ENCODE measurements around the gene ENC1.
"Not testable (repeated sequence)": the region's sequence is repeated elsewhere in the genome, so short reads cannot be mapped to it uniquely, and the experiment has no call there.

Gene ENC1

GRCh38 chr5:74640450-74640953 is at the start of gene ENC1:
TSS of gene ENC1 (minus strand) at chr5:74640728. CDS start at chr5:74636485, 4,243 bp downstream.
- Histone ChIP-seq H3K4me1 (ENCODE audit: control insufficient read depth in 2 of 2, insufficient read depth in 2 of 2, low read length in 2 of 2) (peaks cover 17 to 24% of the 10 kb centered on the region in 2 donors), H3K36me3 (ENCODE audit: control insufficient read depth in 2 of 2, insufficient read depth in 2 of 2, low read length in 2 of 2) (peaks cover 4 to 8% of the 10 kb centered on the region in 2 donors), H3K9ac (ENCODE audit: low read depth in 1 of 2, low read length in 2 of 2) (peak within 1 kb of the TSS; percentile 80 to 93), H3K4me3 (ENCODE audit: low read length in 2 of 2) (peak within 1 kb of the TSS; percentile 71 to 89), H3K9me3 (ENCODE audit: control insufficient read depth in 2 of 2, low read length in 2 of 2) (no peaks in the 10 kb centered on the region), H3K27ac (ENCODE audit: low read depth in 2 of 2, low read length in 2 of 2) (peak within 1 kb of the TSS; percentile 94 to 96), H3K27me3 (ENCODE audit: control insufficient read depth in 2 of 2, insufficient read depth in 2 of 2, low read length in 2 of 2) (no peaks in the 10 kb centered on the region)

DNA sequence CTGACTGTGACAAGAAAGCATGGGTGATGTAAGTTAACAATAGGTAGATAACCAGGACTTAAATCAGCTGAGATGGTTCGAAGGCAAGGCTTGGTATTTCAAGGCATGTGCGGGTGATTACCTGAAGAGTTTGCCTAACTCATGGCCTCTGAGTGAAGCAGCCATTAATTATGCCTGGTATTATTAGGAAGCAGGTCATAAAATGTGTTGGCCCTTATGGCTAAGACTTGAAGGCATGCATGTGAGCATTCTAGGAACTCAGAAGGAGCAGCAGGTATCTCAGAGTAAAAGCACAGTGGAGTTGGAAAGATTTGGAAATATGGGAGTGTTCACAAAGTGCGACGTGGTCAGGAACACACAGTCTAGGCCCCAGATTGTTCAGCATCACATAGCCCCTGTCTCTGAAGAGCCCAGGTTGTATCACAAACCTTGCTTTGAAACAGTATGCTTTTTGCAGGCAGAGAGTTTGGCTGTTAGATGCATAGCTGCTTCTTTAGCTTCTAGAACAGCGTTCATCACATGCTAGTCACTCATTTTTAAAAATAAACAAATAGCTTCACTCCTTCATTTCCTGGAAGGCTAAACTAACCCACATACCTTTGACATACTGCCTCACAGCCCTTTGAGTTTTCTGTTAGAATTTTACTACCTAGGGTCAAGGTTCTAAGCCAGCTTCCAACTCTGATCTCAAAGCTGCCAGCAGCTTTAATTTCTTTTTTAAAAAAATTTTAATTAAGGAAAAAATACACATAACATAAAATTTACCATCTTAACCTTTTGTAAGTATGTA is 46.6 kb upstream of the ENC1 start:
- H3K9ac ChIP-seq (ENCODE audit: low read depth in 1 of 2, low read length in 2 of 2), result no peak overlapping the region
- H3K36me3 ChIP-seq (ENCODE audit: control insufficient read depth in 2 of 2, insufficient read depth in 2 of 2, low read length in 2 of 2), result peaks cover 16 to 17% of the 10 kb centered on the region in 2 donors
- no peak overlapping the region for H3K27ac ChIP-seq (ENCODE audit: low read depth in 2 of 2, low read length in 2 of 2)
- H3K4me1 ChIP-seq (ENCODE audit: control insufficient read depth in 2 of 2, insufficient read depth in 2 of 2, low read length in 2 of 2), result peaks cover 11 to 17% of the 10 kb centered on the region in 2 donors
- H3K4me3 ChIP-seq (ENCODE audit: low read length in 2 of 2), result peak overlapping the region; percentile 4 to 23
- no peaks in the 10 kb centered on the region for H3K9me3 ChIP-seq (ENCODE audit: control insufficient read depth in 2 of 2, low read length in 2 of 2)
- no peaks in the 10 kb centered on the region for H3K27me3 ChIP-seq (ENCODE audit: control insufficient read depth in 2 of 2, insufficient read depth in 2 of 2, low read length in 2 of 2)

DNA sequence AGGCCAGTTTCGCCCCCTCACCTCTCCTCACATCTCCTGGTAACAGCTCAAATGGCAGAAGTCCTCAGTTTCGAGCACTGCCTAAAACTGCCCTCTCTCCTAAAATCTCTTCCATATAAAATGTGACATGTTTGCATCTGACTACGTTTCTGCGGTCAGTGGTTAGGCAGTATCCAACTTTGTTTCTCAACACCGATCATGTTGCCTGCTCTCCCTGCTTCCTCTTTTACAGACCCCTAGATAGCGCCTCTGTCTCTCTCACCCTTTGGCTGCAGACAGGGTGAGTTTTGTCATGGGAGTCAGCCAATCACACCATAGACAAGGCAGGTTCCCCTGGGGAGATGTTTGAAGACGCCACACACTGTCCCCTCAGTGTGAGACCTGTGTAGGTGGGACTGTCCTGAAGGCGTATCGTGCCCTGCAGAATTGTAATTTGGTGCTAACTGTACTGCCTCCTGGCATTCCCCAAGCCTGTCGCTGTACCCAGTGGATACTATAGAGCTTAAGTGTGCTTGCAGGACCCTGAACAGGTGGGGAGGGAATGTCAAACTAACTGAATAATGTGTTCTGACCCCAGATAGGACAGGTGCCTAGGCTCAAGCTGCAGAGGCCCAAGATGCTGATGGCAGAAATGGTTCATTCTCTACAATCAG is 45.6 kb upstream of the ENC1 start:
- no peaks in the 10 kb centered on the region for H3K27me3 ChIP-seq (ENCODE audit: control insufficient read depth in 2 of 2, insufficient read depth in 2 of 2, low read length in 2 of 2)
- peaks cover 11 to 17% of the 10 kb centered on the region in 2 donors for H3K4me1 ChIP-seq (ENCODE audit: control insufficient read depth in 2 of 2, insufficient read depth in 2 of 2, low read length in 2 of 2)
- H3K4me3 ChIP-seq (ENCODE audit: low read length in 2 of 2), result peak overlapping the region; percentile 71 to 83
- H3K36me3 ChIP-seq (ENCODE audit: control insufficient read depth in 2 of 2, insufficient read depth in 2 of 2, low read length in 2 of 2), result peaks cover 7 to 8% of the 10 kb centered on the region in 2 donors
- no peaks in the 10 kb centered on the region for H3K9me3 ChIP-seq (ENCODE audit: control insufficient read depth in 2 of 2, low read length in 2 of 2)
- peak overlapping the region; percentile 84 to 88 for H3K27ac ChIP-seq (ENCODE audit: low read depth in 2 of 2, low read length in 2 of 2)
- peak overlapping the region; percentile 81 to 90 for H3K9ac ChIP-seq (ENCODE audit: low read depth in 1 of 2, low read length in 2 of 2)

DNA sequence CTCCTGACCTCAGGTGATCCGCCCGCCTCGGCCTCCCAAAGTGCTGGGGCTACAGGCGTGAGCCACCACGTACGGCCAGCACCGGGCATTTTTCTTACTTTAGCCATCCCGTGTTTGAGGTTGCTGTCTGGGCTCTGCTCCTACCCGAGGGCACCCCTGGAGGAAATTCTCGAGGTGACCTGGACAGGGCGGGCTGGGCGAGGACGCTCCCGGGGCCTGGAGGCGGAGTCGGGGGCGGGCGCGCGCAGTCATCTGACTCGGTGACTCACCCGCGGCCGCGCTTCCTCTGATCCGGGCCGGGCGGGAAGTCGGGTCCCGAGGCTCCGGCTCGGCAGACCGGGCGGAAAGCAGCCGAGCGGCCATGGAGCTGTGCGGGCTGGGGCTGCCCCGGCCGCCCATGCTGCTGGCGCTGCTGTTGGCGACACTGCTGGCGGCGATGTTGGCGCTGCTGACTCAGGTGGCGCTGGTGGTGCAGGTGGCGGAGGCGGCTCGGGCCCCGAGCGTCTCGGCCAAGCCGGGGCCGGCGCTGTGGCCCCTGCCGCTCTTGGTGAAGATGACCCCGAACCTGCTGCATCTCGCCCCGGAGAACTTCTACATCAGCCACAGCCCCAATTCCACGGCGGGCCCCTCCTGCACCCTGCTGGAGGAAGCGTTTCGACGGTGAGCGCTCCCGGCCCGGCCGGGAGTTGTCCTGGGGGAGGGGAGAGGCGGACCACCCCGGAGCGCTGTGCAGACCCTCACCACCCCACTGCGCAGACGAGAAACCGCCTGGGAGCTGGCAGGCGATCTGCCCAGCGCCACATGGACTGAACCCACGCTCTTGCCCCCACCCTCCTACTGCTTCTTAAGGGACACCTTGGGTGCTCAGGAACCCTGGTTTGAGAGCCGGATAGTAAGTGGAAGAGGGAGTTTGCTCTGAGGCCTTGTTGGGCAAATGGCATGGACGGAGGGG is 44.6 kb upstream of the ENC1 start, which contains the start of gene HEXB:
Gene HEXB, plus strand, starts transcription at position 334 of the 952 bp plus-strand sequence. Its CDS starts 28 bp downstream, at position 362.
- Histone ChIP-seq H3K4me1 (ENCODE audit: control insufficient read depth in 2 of 2, insufficient read depth in 2 of 2, low read length in 2 of 2) (peaks cover 11 to 17% of the 10 kb centered on the region in 2 donors), H3K36me3 (ENCODE audit: control insufficient read depth in 2 of 2, insufficient read depth in 2 of 2, low read length in 2 of 2) (peaks cover 1 to 7% of the 10 kb centered on the region in 2 donors), H3K4me3 (ENCODE audit: low read length in 2 of 2) (peak within 1 kb of the TSS; percentile 71 to 83), H3K9ac (ENCODE audit: low read depth in 1 of 2, low read length in 2 of 2) (peak within 1 kb of the TSS; percentile 81 to 90), H3K27me3 (ENCODE audit: control insufficient read depth in 2 of 2, insufficient read depth in 2 of 2, low read length in 2 of 2) (no peaks in the 10 kb centered on the region), H3K27ac (ENCODE audit: low read depth in 2 of 2, low read length in 2 of 2) (peak within 1 kb of the TSS; percentile 84 to 88), H3K9me3 (ENCODE audit: control insufficient read depth in 2 of 2, low read length in 2 of 2) (no peaks in the 10 kb centered on the region)

GRCh38 chr5:74679966-74680365 is 39.4 kb upstream of the ENC1 start:
- H3K27ac ChIP-seq (ENCODE audit: low read depth in 2 of 2, low read length in 2 of 2), result no peak overlapping the region
- no peak overlapping the region for H3K4me3 ChIP-seq (ENCODE audit: low read length in 2 of 2)
- H3K9me3 ChIP-seq (ENCODE audit: control insufficient read depth in 2 of 2, low read length in 2 of 2), result no peaks in the 10 kb centered on the region
- no peaks in the 10 kb centered on the region for H3K27me3 ChIP-seq (ENCODE audit: control insufficient read depth in 2 of 2, insufficient read depth in 2 of 2, low read length in 2 of 2)
- no peak overlapping the region for H3K9ac ChIP-seq (ENCODE audit: low read depth in 1 of 2, low read length in 2 of 2)
- no peaks in the 10 kb centered on the region for H3K36me3 ChIP-seq (ENCODE audit: control insufficient read depth in 2 of 2, insufficient read depth in 2 of 2, low read length in 2 of 2)
- no peaks in the 10 kb centered on the region for H3K4me1 ChIP-seq (ENCODE audit: control insufficient read depth in 2 of 2, insufficient read depth in 2 of 2, low read length in 2 of 2)

DNA sequence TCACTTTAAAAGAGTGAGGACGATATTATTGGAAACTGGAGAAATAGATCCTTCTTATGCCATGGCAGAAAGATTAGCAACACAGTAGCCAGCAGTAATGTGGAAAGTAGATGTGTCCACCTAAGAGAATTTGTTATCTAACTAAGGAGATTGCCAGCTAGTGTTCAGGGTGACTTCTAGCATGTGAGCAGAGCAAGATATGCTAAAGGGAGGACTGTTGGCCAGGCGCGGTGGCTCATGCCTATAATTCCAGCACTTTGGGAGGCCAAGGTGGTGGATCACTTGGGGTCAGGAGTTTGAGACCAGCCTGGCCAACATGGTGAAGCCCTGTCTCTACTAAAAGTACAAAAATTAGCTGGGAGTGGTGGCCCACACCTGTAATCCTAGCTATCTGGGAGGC is 38.8 kb upstream of the ENC1 start:
- not testable (repeated sequence) for H3K36me3 ChIP-seq (ENCODE audit: control insufficient read depth in 2 of 2, insufficient read depth in 2 of 2, low read length in 2 of 2); H3K4me1 ChIP-seq (ENCODE audit: control insufficient read depth in 2 of 2, insufficient read depth in 2 of 2, low read length in 2 of 2); H3K9ac ChIP-seq (ENCODE audit: low read depth in 1 of 2, low read length in 2 of 2); H3K27ac ChIP-seq (ENCODE audit: low read depth in 2 of 2, low read length in 2 of 2); H3K9me3 ChIP-seq (ENCODE audit: control insufficient read depth in 2 of 2, low read length in 2 of 2); H3K27me3 ChIP-seq (ENCODE audit: control insufficient read depth in 2 of 2, insufficient read depth in 2 of 2, low read length in 2 of 2); H3K4me3 ChIP-seq (ENCODE audit: low read length in 2 of 2)

- H3K9me3 ChIP-seq (ENCODE audit: control insufficient read depth in 2 of 2, low read length in 2 of 2); H3K36me3 ChIP-seq (ENCODE audit: control insufficient read depth in 2 of 2, insufficient read depth in 2 of 2, low read length in 2 of 2); H3K27me3 ChIP-seq (ENCODE audit: control insufficient read depth in 2 of 2, insufficient read depth in 2 of 2, low read length in 2 of 2); H3K27ac ChIP-seq (ENCODE audit: low read depth in 2 of 2, low read length in 2 of 2); H3K4me3 ChIP-seq (ENCODE audit: low read length in 2 of 2); H3K4me1 ChIP-seq (ENCODE audit: control insufficient read depth in 2 of 2, insufficient read depth in 2 of 2, low read length in 2 of 2); H3K9ac ChIP-seq (ENCODE audit: low read depth in 1 of 2, low read length in 2 of 2): not testable (repeated sequence)
Measured at GRCh38 chr5:74678123-74678522, 37.6 kb upstream of the ENC1 start.

GRCh38 chr5:74676466-74676865 is 35.9 kb upstream of the ENC1 start:
- H3K36me3 ChIP-seq (ENCODE audit: control insufficient read depth in 2 of 2, insufficient read depth in 2 of 2, low read length in 2 of 2); H3K9ac ChIP-seq (ENCODE audit: low read depth in 1 of 2, low read length in 2 of 2); H3K27me3 ChIP-seq (ENCODE audit: control insufficient read depth in 2 of 2, insufficient read depth in 2 of 2, low read length in 2 of 2); H3K9me3 ChIP-seq (ENCODE audit: control insufficient read depth in 2 of 2, low read length in 2 of 2); H3K4me1 ChIP-seq (ENCODE audit: control insufficient read depth in 2 of 2, insufficient read depth in 2 of 2, low read length in 2 of 2); H3K27ac ChIP-seq (ENCODE audit: low read depth in 2 of 2, low read length in 2 of 2); H3K4me3 ChIP-seq (ENCODE audit: low read length in 2 of 2): not testable (repeated sequence)

DNA sequence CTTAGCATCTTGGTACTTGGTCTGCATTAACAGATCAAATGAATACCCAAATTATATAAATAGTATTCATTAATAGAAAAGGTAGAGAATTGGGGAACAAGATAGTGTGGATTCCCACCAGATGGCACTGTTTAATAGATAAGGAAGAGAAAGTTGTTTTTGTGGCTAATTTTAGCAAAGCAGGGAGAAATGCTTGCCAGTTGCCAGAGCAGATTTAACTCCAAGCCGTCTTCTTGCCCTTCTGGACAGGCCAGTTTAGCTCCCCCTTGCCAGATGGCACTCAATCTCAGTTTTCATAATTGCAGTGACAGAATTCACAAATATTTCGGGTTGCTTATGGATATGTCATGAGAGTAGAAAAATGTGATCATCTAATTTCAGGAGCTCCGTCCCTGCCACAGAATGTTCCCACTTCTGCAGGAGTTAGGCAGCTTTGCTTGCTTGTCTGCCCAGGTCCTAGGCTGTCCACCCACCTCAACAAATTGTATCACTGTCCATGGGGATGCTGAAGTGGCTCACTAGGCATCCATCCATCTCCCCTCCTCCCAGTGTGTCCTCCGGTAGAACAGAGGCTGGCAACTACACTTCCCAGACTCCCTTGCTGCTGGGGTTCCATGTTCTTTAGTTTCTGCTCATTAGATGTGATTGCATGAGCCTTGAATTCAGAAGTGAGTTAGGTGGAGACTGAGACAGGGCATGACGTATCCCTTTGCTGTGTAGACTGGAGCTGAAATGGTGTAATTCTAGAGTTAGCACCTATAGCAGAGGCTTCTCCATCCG is 32.7 kb upstream of the ENC1 start:
- no peaks in the 10 kb centered on the region for H3K4me1 ChIP-seq (ENCODE audit: control insufficient read depth in 2 of 2, insufficient read depth in 2 of 2, low read length in 2 of 2)
- H3K27me3 ChIP-seq (ENCODE audit: control insufficient read depth in 2 of 2, insufficient read depth in 2 of 2, low read length in 2 of 2), result no peaks in the 10 kb centered on the region
- no peak overlapping the region for H3K4me3 ChIP-seq (ENCODE audit: low read length in 2 of 2)
- H3K36me3 ChIP-seq (ENCODE audit: control insufficient read depth in 2 of 2, insufficient read depth in 2 of 2, low read length in 2 of 2), result no peaks in the 10 kb centered on the region
- no peak overlapping the region for H3K27ac ChIP-seq (ENCODE audit: low read depth in 2 of 2, low read length in 2 of 2)
- no peak overlapping the region for H3K9ac ChIP-seq (ENCODE audit: low read depth in 1 of 2, low read length in 2 of 2)
- no peaks in the 10 kb centered on the region for H3K9me3 ChIP-seq (ENCODE audit: control insufficient read depth in 2 of 2, low read length in 2 of 2)
